Thymus (tissue), 11 donors: ENCODE measurements around the gene ACYP2. TPM values are rescaled to one million over a fixed set of nuclear protein-coding genes. Genes with fewer than 3 reads are reported as not detected.
"Not testable (repeated sequence)": the region's sequence is repeated elsewhere in the genome, so short reads cannot be mapped to it uniquely, and the experiment has no call there.

Source experiments
- DNase-seq, 9 donors: peaks; one replicate each; pipeline ENCODE4 v3.0.0-alpha.2; 2013; ENCODE audit warnings: low spot score in 9 of 9, low read depth in 6 of 9, missing footprints in 1 of 9
- H3K27ac ChIP-seq, 2 donors: one replicate each; pipeline ENCODE4 v1.5.1; 2013; ENCODE audit warnings: control low read depth in 1 of 2, low read depth in 1 of 2, low read length in 1 of 2, mild to moderate bottlenecking in 1 of 2, moderate library complexity in 1 of 2
- H3K27me3 ChIP-seq, 2 donors: one replicate each; pipeline ENCODE4 v1.5.1; 2013; ENCODE audit warnings: low read length in 1 of 2; ENCODE audit not compliant: control insufficient read depth in 2 of 2, insufficient read depth in 1 of 2
- H3K36me3 ChIP-seq, 2 donors: one replicate each; pipeline ENCODE4 v1.5.1; 2013; ENCODE audit warnings: low read length in 1 of 2, mild to moderate bottlenecking in 1 of 2, moderate library complexity in 1 of 2; ENCODE audit not compliant: control insufficient read depth in 2 of 2, insufficient read depth in 2 of 2
- H3K4me1 ChIP-seq, 2 donors: one replicate each; pipeline ENCODE4 v1.5.1; 2013; ENCODE audit warnings: low read length in 2 of 2; ENCODE audit not compliant: control insufficient read depth in 2 of 2, insufficient read depth in 2 of 2
- H3K4me3 ChIP-seq, 2 donors: one replicate each; pipeline ENCODE4 v1.5.1; 2013; ENCODE audit warnings: low read length in 2 of 2, control low read depth in 1 of 2, mild to moderate bottlenecking in 1 of 2
- H3K9me3 ChIP-seq, 2 donors: one replicate each; pipeline ENCODE4 v1.5.1; 2013; ENCODE audit warnings: low read length in 1 of 2, mild to moderate bottlenecking in 1 of 2; ENCODE audit not compliant: control insufficient read depth in 2 of 2, insufficient read depth in 1 of 2
- WGBS: extraction: QIAGEN DNeasy Blood & Tissue Kit; methylation state at CpG from one replicate; pipeline ENCODE4 v1.1.7; 2013; 5-methylcytosine and 5-hydroxymethylcytosine counted together
- polyA plus RNA-seq: library from polyadenylated mRNA; stranded (reverse); fragments of 200-250 nt; gene quantifications from one replicate; pipeline ENCODE4 v1.2.3, GENCODE V29; 2013
- total RNA-seq: library from RNA; stranded (reverse); fragments of 120-200 nt; gene quantifications from one replicate; pipeline ENCODE4 v1.2.4, GENCODE V29; 2013
- donor health status: healthy.

The ACYP2 gene
- total and polyA plus RNA-seq, 2 donors: 9.6 to 32.6 TPM

DNA sequence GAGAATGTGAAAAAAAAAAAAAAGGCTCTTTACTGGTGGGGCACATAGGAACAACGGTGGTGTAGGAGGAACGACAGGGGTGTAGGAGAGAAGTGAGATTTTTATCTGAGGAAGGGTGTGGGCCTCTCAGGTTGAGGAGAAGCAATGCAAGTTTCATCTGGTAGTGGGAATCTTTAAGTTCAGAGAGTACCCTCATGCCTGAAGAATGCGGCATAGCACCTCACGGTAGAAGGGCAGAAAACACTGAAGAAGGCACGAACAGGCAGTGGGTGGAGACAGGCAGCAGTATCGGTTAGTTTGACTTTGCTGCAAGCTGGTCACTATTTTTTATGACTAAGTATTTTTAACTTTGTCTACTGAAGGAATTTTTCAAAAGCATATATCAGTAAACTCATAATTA is 192.8 kb downstream of the ACYP2 start:
- no peak for DNase-seq
- Histone ChIP-seq H3K4me1 (no peaks in the 10 kb centered on the region), H3K27ac (no peak overlapping the region), H3K9me3 (peaks cover 0 to 2% of the 10 kb centered on the region in 2 donors), H3K27me3 (no peaks in the 10 kb centered on the region), H3K4me3 (no peak overlapping the region), H3K36me3 (no peaks in the 10 kb centered on the region)
- 84% methylated on average over 6 of the region's 6 CpGs for WGBS

DNA sequence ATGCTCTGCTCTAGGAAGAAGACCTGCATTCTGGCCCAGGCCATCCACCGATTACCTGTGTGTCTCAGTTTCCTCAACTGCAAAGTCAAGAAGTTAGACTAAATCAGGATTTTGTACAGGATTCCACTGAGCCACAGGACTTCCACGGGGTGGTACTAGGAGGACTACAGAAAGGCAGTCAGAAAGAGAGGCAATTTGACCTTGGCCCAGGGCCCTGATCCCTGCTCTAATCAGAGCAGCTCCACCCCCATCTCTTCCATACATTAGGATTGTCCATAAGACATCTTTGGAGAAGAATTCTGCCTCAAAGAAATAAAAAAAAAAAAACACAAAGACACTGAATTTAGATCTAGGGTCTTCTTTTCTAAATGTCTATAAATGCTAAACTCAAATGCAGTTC is 193.4 kb downstream of the ACYP2 start:
- H3K4me1 ChIP-seq: no peaks in the 10 kb centered on the region
- H3K4me3 ChIP-seq: no peak overlapping the region
- no peak for DNase-seq
- H3K36me3 ChIP-seq: no peaks in the 10 kb centered on the region
- H3K27me3 ChIP-seq: no peaks in the 10 kb centered on the region
- WGBS: 95% methylated on average over 2 of the region's 2 CpGs
- H3K9me3 ChIP-seq: peaks cover 0 to 5% of the 10 kb centered on the region in 2 donors
- no peak overlapping the region for H3K27ac ChIP-seq

DNA sequence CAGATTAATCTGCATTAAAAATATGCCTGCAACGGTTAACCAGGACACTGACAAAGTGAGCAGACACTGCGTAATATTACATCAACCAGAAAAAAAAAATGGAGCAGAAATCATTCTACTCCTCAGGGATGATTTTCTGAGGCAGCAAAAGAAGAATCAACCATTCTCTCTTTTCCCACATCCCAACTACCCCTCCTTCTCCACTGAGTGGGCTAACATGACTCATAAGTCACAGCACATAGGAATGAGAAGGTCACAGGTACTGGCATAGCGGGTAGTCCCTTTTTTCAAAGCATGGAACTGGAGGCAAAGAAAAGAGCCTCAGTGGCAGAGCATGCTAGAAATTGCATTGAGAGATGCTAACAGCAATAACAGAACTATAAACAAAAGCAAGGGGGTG is 194.9 kb downstream of the ACYP2 start:
- Histone ChIP-seq H3K27ac (no peak overlapping the region), H3K4me3 (no peak overlapping the region), H3K4me1 (no peaks in the 10 kb centered on the region), H3K36me3 (no peaks in the 10 kb centered on the region), H3K27me3 (no peaks in the 10 kb centered on the region), H3K9me3 (peaks cover 0 to 5% of the 10 kb centered on the region in 2 donors)
- DNase-seq: no peak
- WGBS: 98% methylated on average over 3 of the region's 3 CpGs

DNA sequence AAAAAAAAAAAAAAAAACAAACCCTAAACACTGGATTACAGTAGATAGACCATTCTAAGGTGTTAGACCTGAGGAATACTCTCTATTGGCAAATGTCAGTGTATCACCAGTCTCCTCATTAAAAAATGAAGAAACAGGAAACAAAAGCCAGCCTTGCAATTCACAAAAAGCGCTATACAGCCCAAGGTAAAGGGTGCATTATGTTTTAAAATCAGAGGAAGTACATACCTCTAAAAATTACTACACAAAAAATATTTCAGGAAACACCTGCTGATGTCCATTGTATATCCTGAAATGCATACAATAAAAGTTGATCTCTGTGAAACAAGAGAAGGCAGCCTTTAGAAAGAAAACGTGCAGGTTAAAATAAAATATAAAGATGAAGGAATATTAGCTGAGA is 195.5 kb downstream of the ACYP2 start:
- WGBS: 13% methylated on average over 2 of the region's 2 CpGs

DNA sequence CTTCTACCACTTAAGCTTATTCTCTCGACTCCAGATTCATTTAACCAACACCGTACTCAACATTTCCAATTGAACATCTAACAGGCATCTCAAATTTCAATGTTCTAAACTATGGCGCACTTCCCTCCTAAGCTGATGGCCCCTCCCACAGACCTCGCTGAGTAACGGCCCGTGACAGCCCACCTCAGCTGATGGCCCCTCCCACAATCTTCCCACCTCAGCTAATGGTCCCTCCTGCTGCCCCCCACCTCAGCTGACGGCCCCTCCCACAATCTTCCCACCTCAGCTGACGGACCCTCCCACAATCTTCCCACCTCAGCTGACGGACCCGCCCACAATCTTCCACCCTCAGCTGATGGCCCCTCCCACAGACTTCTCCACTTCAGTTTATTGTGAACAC is 197.7 kb downstream of the ACYP2 start:
- no peaks in the 10 kb centered on the region for H3K36me3 ChIP-seq
- no peak for DNase-seq

More for the DNA sequence above, 195.5 kb downstream of the ACYP2 start:
- no peak overlapping the region for H3K27ac ChIP-seq
- DNase-seq: no peak
- no peaks in the 10 kb centered on the region for H3K4me1 ChIP-seq
- H3K9me3 ChIP-seq: peaks cover 0 to 5% of the 10 kb centered on the region in 2 donors
- H3K36me3 ChIP-seq: no peaks in the 10 kb centered on the region
- H3K4me3 ChIP-seq: no peak overlapping the region
- no peaks in the 10 kb centered on the region for H3K27me3 ChIP-seq

DNA sequence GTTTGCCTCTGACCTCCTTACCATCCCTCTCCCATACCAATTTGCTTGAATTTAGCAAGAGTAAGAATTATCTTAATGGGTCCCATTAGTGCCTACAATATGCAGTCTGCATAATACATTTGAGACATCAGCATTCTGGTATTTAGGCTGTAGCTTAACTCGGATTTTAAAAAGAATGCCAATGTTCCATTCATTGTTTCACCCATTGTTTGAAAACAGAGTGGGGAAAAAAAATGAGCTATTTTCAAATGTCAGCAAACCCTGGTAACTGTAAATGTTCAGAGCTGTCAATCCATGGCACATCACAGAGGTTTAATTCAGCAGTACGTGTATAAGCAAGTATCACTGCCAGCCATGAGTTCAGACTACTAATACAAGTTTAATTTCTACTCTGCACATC is 202.6 kb downstream of the ACYP2 start:
- no peaks in the 10 kb centered on the region for H3K27me3 ChIP-seq
- H3K9me3 ChIP-seq: peaks cover 0 to 5% of the 10 kb centered on the region in 2 donors
- DNase-seq: no peak
- WGBS: 93% methylated on average over 2 of the region's 2 CpGs
- H3K27ac ChIP-seq: no peak overlapping the region
- H3K4me3 ChIP-seq: no peak overlapping the region
- H3K36me3 ChIP-seq: no peaks in the 10 kb centered on the region
- no peaks in the 10 kb centered on the region for H3K4me1 ChIP-seq

More for the DNA sequence above, 197.7 kb downstream of the ACYP2 start:
- no peak overlapping the region for H3K4me3 ChIP-seq
- no peak overlapping the region for H3K27ac ChIP-seq
- WGBS: 95% methylated on average over 10 of the region's 10 CpGs
- no peaks in the 10 kb centered on the region for H3K27me3 ChIP-seq
- peaks cover 0 to 5% of the 10 kb centered on the region in 2 donors for H3K9me3 ChIP-seq
- H3K4me1 ChIP-seq: no peaks in the 10 kb centered on the region

DNA sequence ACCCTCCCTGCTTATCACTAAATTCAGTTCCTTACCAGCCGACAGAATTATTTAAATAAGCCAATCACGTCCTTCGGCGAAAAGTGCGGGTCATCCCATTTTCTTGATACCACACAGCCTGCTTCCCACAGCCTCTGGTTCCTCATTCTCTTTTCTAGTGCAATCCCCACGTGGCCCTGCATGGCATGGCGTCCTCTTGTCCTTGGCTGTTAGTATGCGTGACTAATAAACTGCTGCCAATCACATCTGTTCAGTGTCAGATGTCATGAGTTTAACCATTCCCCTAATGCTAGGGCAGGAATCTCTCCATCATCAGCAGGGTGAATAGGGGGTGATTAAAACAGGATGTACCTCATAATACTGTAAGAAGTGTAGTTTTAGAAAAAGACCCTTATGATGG is 203.4 kb downstream of the ACYP2 start:
- 84% methylated on average over 8 of the region's 8 CpGs for WGBS
- Histone ChIP-seq H3K4me1 (no peaks in the 10 kb centered on the region), H3K36me3 (no peaks in the 10 kb centered on the region), H3K4me3 (no peak overlapping the region), H3K27me3 (no peaks in the 10 kb centered on the region), H3K9me3 (peaks cover 0 to 3% of the 10 kb centered on the region in 2 donors), H3K27ac (no peak overlapping the region)
- no peak for DNase-seq

DNA sequence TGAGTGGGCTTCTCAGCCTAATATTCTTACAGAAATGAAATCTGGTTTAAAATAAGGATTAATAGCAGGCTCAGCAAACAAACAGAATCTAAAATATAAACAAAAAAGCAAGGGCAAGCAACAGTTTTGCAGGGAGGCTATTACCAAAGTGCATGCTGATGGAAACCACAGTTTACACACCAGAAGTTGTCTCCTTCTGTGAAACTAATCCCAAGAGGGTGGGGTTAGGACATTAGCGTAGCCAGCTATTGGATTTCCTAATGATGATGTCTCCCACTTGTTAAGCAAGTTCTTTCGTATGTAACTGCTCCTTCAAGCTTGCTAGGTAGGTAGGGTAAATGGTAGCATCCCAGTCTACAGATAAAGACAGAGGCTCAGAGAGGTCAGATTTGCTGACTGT is 205.6 kb downstream of the ACYP2 start:
- H3K27me3 ChIP-seq: no peaks in the 10 kb centered on the region
- H3K9me3 ChIP-seq: peaks cover 0 to 10% of the 10 kb centered on the region in 2 donors
- H3K4me1 ChIP-seq: no peaks in the 10 kb centered on the region
- WGBS: 90% methylated on average over 2 of the region's 2 CpGs
- H3K4me3 ChIP-seq: no peak overlapping the region
- no peak overlapping the region for H3K27ac ChIP-seq
- DNase-seq: no peak
- no peaks in the 10 kb centered on the region for H3K36me3 ChIP-seq

DNA sequence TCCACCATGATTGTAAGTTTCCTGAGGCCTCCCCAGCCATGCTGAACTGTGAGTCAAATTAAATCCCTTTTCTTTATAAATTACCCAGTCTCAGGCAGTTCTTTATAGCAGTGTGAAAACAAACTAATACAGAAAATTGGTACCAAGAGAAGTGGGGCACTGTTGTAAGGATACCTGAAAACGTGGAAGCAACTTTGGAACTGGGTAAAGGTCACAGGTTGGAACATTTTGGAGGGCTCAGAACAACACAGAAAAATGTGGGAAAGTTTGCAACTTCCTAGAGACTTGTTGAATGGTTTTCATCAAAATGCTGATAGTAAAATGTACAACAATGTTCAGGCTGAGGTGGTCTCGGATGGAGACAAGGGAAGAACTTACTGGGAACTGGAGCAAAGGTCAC is 209.1 kb downstream of the ACYP2 start:
- WGBS: 89% methylated on average over 2 of the region's 2 CpGs
- H3K4me3 ChIP-seq, H3K36me3 ChIP-seq, DNase-seq, H3K4me1 ChIP-seq, H3K27me3 ChIP-seq, H3K27ac ChIP-seq: not testable (repeated sequence)
- H3K9me3 ChIP-seq: peaks cover 0 to 10% of the 10 kb centered on the region in 2 donors

DNA sequence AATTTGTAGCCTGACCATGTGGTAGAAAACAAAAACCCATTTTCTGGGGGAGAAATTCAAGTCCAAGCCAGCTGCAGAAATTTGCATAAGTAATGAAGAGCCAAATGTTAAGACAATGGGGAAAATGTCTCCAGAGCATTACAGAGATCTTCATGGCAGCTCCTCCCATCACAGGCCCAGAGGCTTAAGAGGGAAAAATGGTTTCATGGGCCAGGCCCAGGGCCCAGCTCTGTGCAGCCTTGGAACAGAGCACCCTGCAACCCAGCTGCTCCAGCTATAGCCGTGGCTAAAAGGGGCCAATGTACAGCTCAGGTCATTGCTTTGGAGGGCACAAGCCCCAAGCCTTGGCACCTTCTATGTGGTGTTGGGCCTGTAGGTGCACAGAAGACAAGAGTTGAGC is 209.7 kb downstream of the ACYP2 start:
- H3K36me3 ChIP-seq: no peaks in the 10 kb centered on the region
- 98% methylated on average over 1 of the region's 1 CpG for WGBS
- peaks cover 0 to 5% of the 10 kb centered on the region in 2 donors for H3K4me1 ChIP-seq
- H3K4me3 ChIP-seq: no peak overlapping the region
- peaks cover 0 to 5% of the 10 kb centered on the region in 2 donors for H3K27me3 ChIP-seq
- H3K9me3 ChIP-seq: peaks cover 0 to 10% of the 10 kb centered on the region in 2 donors
- no peak overlapping the region for H3K27ac ChIP-seq
- no peak for DNase-seq
